ENCODE results near the gene MZT2A.
"Not testable (repeated sequence)": the region's sequence is repeated elsewhere in the genome, so short reads cannot be mapped to it uniquely, and the experiment has no call there.

MZT2A gene

GRCh38 chr2:131492015-131492417 is at the start of gene MZT2A:
TSS of gene MZT2A (minus strand) at chr2:131492397. CDS start at chr2:131492376, 21 bp downstream.
- not testable (repeated sequence) for DNase-seq (ENCODE audit: low read depth)

DNA sequence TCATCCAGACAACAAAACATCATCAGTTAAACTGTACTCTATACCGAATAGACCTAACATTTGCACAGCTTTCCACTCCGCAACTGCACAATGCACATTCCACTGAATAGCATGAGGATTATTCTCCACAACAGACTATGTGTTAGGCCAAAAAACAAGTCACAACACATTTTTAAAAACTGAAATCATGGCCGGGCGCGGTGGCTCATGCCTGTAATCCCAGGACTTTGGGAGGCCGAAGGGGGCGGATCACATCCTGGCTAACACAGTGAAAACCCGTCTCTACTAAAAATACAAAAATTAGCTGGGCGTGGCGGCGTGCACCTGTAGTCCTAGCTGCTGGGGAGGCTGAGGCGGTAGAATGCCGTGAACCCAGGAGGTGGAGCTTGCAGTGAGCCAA is 46.7 kb upstream of the MZT2A start:
- DNase-seq (ENCODE audit: low read depth): not testable (repeated sequence)

GRCh38 chr2:131536841-131537240 is 44.6 kb upstream of the MZT2A start:
- DNase-seq (ENCODE audit: low read depth): not testable (repeated sequence)

DNA sequence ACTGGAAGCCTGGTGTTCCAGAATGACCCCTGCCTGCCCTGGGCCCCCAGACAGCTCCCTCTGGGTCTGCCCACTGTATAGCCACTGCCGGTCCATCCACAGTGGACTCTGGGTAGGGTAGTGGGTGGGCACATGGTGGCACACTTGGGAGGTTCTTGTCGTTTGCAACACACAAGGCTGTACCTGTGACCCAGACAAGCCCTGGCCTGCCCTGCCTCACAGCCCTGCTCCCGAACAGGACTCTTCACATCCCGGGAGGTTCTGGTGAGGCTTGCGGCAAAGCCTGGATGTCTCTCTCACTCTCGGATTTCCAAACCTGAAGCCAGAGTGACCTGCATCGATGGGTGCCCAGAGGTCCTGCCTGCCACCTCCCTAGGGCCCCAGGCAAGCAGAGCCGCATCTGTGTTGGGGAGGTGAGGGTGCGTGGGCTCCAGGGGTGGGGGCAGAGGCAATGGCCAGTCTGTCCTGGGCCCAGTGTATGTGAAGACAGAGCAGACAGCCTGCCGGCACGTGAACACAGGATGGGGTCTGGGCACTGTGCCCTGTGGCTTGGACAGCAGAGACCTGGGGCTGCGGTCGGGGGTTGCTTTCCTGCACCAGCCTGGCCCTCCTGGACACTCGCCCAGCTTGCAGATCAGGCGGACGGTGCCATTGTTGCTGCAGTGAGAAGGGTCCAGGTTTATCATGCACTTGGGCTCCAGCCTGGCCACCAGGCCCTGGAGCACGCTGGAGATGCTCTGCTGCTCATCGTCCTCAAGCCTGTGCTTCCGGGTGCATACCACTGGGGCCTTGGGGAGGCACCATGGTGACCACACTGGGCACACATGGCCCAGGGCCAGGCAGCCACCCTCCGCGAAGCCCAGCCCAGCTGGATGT is 44.0 kb upstream of the MZT2A start:
- DNase-seq (ENCODE audit: low read depth): not testable (repeated sequence)

DNA sequence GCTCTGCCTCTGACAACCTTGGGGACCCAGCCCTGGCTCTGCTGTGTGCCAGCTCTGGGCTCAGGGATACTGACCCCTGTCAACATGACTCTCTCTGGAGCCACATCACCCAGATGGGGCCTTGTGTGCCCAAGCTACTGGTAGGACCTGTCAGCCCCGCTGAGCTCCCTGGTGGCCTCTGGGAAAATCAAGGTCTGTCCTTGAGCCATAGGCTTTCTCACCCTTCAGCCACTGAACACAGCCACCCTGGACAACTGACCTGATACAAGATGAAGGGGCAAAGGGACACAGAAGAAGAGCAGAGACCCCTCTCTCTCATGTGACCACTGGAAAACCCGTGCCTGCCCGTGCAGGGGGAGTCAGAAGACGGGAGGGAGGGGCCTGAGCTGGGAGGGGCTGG is 43.3 kb upstream of the MZT2A start:
- no peak for DNase-seq (ENCODE audit: low read depth)

- not testable (repeated sequence) for DNase-seq (ENCODE audit: low read depth)
Measured at GRCh38 chr2:131534965-131535364, 42.8 kb upstream of the MZT2A start.

GRCh38 chr2:131534317-131534672 is 42.1 kb upstream of the MZT2A start:
- not testable (repeated sequence) for DNase-seq (ENCODE audit: low read depth)

- DNase-seq (ENCODE audit: low read depth): not testable (repeated sequence)
Measured at GRCh38 chr2:131533609-131534316, 41.6 kb upstream of the MZT2A start.

DNA sequence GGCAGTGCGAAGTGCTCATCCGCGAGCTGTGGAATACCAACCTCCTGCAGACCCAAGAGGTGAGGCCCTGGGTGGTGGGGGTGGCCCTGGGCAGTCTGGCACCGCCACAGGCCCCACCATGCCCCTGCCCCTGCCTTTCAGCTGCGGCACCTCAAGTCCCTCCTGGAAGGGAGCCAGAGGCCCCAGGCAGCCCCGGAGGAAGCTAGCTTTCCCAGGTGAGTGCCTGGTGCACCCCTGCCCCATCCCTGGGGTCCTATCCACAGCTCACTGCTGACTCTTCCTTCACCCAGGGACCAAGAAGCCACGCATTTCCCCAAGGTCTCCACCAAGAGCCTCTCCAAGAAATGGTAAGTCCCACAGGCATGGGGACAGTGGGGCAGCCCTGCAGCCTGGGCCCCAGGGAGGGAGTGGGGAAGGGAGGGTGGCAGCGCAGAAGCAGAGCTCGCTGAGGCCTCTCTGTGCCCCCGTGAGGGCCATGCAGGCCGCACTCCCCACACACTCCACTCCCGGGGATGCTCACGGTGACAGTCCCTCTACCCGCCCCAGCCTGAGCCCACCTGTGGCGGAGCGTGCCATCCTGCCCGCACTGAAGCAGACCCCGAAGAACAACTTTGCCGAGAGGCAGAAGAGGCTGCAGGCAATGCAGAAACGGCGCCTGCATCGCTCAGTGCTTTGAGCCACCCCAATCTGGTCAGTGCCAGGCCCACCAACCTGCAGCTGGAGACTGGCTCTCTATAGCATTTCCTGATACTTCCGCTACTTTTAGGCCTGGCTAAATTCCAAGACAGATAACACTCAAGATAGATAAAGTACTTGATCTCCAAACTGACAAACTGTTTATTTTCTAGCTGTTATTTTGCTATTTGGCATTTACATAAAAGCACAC is 40.8 kb upstream of the MZT2A start:
- not testable (repeated sequence) for DNase-seq (ENCODE audit: low read depth)

DNA sequence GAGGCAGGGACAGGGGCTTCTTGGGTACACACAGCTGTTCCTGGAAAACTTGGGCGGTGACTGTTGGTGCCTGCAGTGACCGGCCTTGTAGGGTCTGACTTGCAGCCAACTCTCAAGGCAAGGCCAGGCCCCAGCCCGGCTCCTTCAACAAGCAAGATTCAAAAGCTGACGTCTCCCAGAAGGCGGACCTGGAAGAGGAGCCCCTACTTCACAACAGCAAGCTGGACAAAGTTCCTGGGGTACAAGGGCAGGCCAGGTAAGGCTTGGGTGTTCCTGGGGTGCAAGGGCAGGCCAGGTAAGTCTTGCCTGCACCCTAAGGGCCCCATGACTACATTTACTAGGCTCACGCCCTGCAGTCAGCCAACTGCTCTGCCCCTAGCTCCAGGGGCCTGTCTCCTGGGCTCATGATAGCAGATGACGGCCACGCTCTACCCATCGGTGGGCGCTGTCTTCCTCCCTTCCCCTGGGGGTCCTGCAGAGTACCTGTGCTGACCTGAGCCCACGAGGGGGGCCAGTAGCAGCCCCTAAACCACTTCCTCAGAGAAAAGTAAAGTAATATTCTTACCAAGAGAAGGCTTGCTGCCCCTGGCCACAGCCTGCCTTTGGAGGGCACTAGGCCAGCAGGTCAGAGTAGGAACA is 39.5 kb upstream of the MZT2A start:
- not testable (repeated sequence) for DNase-seq (ENCODE audit: low read depth)

- not testable (repeated sequence) for DNase-seq (ENCODE audit: low read depth)
Measured at GRCh38 chr2:131530626-131531344, 38.6 kb upstream of the MZT2A start.

DNA sequence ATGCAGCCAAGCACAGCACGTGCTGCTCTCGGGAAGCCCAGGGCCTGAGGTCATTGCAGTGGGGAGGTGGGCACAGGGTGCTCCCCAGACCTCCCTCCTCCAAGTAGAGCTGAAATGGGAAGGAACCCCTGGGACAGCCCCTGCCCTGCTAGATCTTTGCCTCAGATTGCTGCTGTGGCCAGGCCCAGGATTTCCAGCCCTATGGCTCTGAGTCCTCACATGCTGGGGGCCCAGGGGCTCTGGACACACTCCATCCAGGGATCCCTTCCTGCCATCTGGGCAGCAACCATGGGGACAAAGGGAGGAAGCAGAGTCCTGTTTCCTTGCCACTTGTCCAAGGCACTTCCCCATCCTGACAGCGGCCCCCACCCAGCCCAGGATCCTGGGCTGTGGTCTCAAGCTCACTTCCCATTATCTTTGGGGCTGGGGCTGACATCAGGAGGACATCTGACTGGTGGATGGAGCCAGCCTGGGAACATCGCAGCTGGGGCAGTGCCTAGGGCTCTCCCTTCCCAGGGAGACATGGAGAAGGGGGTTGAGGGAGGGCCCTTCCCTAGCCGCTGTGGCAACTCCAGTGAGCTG is 37.8 kb upstream of the MZT2A start:
- not testable (repeated sequence) for DNase-seq (ENCODE audit: low read depth)

DNA sequence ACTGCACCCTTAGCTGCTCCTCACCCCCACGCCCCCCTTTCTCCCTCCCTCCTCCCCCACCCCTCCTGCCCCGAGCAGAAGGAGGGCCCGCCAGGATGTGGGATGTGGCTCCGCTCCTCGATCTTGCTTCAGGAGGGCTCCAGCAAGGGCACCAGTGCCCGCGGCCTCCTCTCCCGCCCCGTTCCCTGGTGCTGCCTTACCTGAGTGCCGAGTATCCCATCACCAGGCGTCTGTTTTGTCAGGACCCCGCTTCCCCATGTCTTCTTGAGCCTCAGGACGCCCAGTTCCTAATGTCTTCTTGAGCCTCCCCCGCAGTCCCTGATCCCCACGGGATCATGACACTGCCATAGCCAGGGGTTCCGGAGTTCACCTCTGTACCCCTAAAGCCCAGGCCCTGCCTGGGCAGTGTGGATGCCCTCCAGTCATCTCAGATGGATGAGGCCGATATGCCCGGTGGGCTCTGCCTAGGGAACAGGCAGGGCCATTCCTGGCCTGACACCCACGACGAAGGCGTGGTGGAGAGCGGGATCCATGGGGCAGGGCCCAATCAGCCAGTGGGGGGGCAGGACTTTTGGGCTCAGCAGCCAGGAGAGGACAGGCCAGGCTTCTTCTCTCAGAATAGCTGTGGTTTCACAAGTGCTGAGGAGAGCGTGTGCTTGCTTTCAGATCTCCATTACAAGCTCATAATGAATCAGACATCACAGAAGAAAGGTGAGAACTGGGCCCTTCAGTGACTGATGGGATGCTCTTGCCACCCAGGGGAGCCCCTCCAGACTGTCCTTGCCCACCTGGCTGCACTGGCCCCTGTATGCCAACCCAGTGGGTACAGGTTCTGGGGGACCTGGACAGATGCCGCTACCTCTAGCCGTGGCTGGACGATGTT is 37.0 kb upstream of the MZT2A start:
- DNase-seq (ENCODE audit: low read depth): not testable (repeated sequence)

DNA sequence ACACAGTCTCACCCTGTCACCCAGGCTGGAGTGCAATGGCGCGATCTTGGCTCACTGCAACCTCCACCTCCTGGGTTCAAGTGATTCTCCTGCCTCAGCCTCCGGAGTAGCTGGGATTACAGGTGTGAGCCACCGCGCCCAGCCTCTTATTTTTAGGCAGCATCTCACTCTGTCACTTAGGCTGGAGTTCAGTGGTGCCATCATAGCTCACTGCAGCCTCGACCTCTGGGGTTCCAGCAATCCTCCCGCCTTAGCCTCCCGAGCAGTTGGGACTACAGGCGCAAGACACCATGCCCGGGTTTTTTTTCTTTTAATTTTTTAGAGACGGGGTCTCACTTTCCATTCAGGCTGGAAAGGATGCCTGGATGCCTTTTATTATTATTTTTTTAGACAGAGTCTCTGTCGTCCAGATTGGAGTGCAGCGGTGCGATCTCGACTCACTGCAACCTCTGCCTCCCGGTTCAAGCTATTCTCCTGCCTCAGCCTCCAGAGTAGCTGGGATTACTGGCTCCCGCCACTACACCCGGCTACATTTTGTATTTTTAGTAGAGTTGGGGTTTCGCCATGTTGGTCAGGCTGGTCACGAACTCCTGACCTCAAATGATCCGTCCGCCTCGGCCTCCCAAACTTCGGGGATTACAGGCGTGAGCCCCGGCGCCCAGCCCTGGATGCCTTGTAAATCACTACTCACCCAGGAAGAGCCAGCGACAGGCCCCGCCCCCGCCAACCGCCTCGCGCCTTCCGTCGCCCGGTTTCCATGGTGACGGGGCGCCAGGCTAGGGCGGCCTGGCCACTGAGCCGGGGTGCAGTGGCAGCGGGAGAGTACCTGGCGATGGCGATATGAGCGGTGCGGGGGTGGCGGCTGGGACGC is 35.2 kb upstream of the MZT2A start, which contains the start of gene CCDC74A:
Gene CCDC74A (plus strand): TSS at position 758 of the 871 bp plus-strand sequence. CDS start 83 bp downstream, at position 841.
- DNase-seq (ENCODE audit: low read depth): peak; percentile 68

DNA sequence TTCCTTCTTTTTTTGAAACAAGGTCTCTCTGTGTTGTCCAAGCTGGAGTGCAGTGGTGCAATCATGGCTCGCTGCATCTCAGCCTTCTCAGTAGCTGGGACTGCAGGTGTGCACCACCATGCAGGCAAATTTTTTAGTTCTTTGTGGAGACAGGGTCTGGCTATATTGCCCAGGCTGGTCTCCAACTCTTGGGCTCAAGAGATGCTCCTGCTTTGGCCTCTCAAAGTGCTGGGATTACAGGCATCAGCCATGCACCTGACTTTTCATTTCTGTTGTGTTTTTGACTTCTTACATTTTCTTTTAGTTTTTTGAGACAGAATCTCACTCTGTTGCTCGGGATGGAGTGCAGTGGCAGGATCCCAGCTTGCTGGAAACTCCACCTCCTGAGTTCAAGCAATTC is 33.1 kb upstream of the MZT2A start:
- DNase-seq (ENCODE audit: low read depth): not testable (repeated sequence)

DNA sequence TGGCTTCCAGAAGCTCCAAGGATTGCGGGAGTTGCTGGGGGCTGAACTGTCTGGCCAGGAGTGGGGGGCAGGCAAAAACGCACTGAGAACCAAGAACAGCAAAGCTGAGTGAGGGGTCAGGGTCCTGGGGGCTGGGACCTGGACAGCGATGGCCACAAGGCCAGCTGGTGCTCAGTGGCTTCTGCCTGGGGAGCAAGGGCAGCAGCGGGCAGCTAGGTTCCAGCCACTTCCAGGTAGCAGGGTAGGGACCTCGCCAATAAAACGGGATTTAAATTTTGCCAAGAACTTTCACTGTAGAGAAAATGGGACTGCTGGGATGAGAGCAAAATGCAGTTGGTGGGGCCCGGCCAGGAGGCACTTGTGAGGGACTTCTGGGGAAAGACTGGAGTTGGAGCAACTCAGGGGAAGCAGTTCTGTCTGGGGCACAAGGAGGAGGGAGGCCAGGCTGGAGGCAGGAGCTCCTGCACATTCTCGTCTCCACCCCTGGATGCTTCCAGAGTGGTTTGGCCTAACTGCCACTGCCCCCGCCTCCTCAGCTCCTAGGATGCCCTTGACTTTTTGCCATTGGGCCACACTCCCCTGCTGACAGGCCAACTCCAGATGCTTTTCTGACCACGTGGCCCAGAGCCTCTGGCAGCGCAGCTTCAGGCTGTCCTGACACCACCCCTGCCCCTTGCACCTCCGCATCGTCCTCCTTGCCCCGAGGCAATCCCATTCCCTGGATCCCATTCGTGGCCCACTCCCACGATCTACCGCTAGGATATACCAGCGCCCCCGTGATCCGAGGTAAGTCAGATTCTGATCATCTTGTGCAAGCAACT is 30.0 kb upstream of the MZT2A start:
- no peak for DNase-seq (ENCODE audit: low read depth)

- not testable (repeated sequence) for DNase-seq (ENCODE audit: low read depth)
Measured at GRCh38 chr2:131521524-131521923, 29.3 kb upstream of the MZT2A start.
